HepG2 (cell line): ENCODE measurements around the gene HES3. TPM values are rescaled to one million over a fixed set of nuclear protein-coding genes. Genes with fewer than 3 reads are reported as not detected.

Experiments used
- ASH2L ChIP-seq: fragments of 300-600, 200-600 bp; sonication (generic); IDR thresholded peaks from 2 replicates; pipeline ENCODE4 v1.7.0; 2017; ENCODE audit warnings: low read depth, mild to moderate bottlenecking, moderate library complexity, mixed read lengths, low read length; ENCODE audit not compliant: insufficient read length
- ATF5 ChIP-seq: sonication (generic); formaldehyde crosslinking; IDR thresholded peaks from 2 replicates; pipeline ENCODE4 v1.4.0; 2020; ENCODE audit warnings: mild to moderate bottlenecking, low read depth, missing genetic modification reagents
- CEBPZ ChIP-seq: IDR thresholded peaks from 2 replicates; pipeline ENCODE4 v1.6.1; 2012; ENCODE audit warnings: low read length, improper control_type of control experiment
- CERS6 ChIP-seq: sonication (generic); formaldehyde crosslinking; IDR thresholded peaks from 2 replicates; pipeline ENCODE4 v1.5.0; 2020; ENCODE audit warnings: missing genetic modification reagents
- CHCHD3 ChIP-seq: sonication (generic); formaldehyde crosslinking; IDR thresholded peaks from 2 replicates; pipeline ENCODE4 v1.8.0; 2022; ENCODE audit warnings: mild to moderate bottlenecking, missing genetic modification reagents, moderate library complexity
- MBNL3 ChIP-seq: fragments of 250-450 bp; sonication (Bioruptor Pico); conservative IDR thresholded peaks from 2 replicates; pipeline ENCODE4 v1.8.0; 2022; ENCODE audit warnings: mild to moderate bottlenecking, inconsistent platforms
- MTA1 ChIP-seq: sonication (generic); formaldehyde crosslinking; IDR thresholded peaks from 2 replicates; pipeline ENCODE4 v1.4.0; 2020; ENCODE audit warnings: missing genetic modification reagents, mild to moderate bottlenecking, borderline replicate concordance
- RBM22 ChIP-seq: fragments of 200-400 bp; formaldehyde crosslinking; optimal IDR thresholded peaks from 2 replicates; pipeline ENCODE3; 2017; ENCODE audit warnings: mild to moderate bottlenecking, low read length, moderate library complexity
- RFX1 ChIP-seq: fragments of 450-650 bp; IDR thresholded peaks from 2 replicates; pipeline ENCODE4 v1.6.1; 2017
- ZBTB4 ChIP-seq: sonication (generic); formaldehyde crosslinking; IDR thresholded peaks from 2 replicates; pipeline ENCODE4 v1.4.0; 2020; ENCODE audit warnings: missing genetic modification reagents, mild to moderate bottlenecking, borderline replicate concordance
- ZNF138 ChIP-seq: sonication (generic); formaldehyde crosslinking; IDR thresholded peaks from 2 replicates; pipeline ENCODE4 v1.5.0; 2020; ENCODE audit warnings: mild to moderate bottlenecking, low read depth, missing genetic modification reagents
- ZNF160 ChIP-seq: sonication (generic); formaldehyde crosslinking; IDR thresholded peaks from 2 replicates; pipeline ENCODE4 v1.8.0; 2022; ENCODE audit warnings: mild to moderate bottlenecking, inconsistent platforms, missing genetic modification reagents
- ZNF180 ChIP-seq: sonication (generic); formaldehyde crosslinking; IDR thresholded peaks from 2 replicates; pipeline ENCODE4 v1.4.0; 2020; ENCODE audit warnings: low read depth, missing genetic modification reagents, borderline replicate concordance
- ZNF282 ChIP-seq: fragments of 450-650 bp; IDR thresholded peaks from 2 replicates; pipeline ENCODE4 v1.6.1; 2018; ENCODE audit not compliant: partially characterized antibody
- ZNF556 ChIP-seq: sonication (generic); formaldehyde crosslinking; IDR thresholded peaks from 2 replicates; pipeline ENCODE4 v1.4.0; 2020; ENCODE audit warnings: mild to moderate bottlenecking, missing genetic modification reagents, borderline replicate concordance
- ZNF652 ChIP-seq: IDR thresholded peaks from 2 replicates; pipeline ENCODE4 v1.6.1; 2016; ENCODE audit warnings: low read depth, borderline replicate concordance
- polyA plus RNA-seq, 8 experiments: library from polyadenylated mRNA; depleted of rRNA in 3 of 8; stranded (reverse) in 7 of 8; unstranded in 1 of 8; fragments of >200 nt; fragmentation: Illumina TruSeq in 4 of 8; extraction: Trizol in 4 of 8; gene quantifications; 2 replicates each; pipeline versions ENCODE4 v1.2.1 to v1.2.3, GENCODE V29; 2011 to 2016; ENCODE audit warnings: low read depth in 4 of 8, missing spikeins in 1 of 8, mixed read lengths in 1 of 8; ENCODE audit not compliant: insufficient read depth in 1 of 8
- total RNA-seq, 5 experiments: library from RNA; depleted of rRNA; stranded (reverse); fragments of >200 nt; fragmentation: Illumina TruSeq; extraction: Trizol; gene quantifications; 2 replicates each; pipeline ENCODE4 v1.2.3, GENCODE V29; 2016; ENCODE audit warnings: low read depth in 1 of 5
- TF ChIP-seq, protein P1 (sequence below): sonication (generic); formaldehyde crosslinking; IDR thresholded peaks from 2 replicates; pipeline ENCODE4 v1.4.0; 2020; ENCODE audit warnings: missing genetic modification reagents, borderline replicate concordance

Gene HES3
- total and polyA plus RNA-seq, 2 of the 13 experiments (the other 11 are each of a cell fraction or from before 2014, with no cell fraction given), result not detected

DNA sequence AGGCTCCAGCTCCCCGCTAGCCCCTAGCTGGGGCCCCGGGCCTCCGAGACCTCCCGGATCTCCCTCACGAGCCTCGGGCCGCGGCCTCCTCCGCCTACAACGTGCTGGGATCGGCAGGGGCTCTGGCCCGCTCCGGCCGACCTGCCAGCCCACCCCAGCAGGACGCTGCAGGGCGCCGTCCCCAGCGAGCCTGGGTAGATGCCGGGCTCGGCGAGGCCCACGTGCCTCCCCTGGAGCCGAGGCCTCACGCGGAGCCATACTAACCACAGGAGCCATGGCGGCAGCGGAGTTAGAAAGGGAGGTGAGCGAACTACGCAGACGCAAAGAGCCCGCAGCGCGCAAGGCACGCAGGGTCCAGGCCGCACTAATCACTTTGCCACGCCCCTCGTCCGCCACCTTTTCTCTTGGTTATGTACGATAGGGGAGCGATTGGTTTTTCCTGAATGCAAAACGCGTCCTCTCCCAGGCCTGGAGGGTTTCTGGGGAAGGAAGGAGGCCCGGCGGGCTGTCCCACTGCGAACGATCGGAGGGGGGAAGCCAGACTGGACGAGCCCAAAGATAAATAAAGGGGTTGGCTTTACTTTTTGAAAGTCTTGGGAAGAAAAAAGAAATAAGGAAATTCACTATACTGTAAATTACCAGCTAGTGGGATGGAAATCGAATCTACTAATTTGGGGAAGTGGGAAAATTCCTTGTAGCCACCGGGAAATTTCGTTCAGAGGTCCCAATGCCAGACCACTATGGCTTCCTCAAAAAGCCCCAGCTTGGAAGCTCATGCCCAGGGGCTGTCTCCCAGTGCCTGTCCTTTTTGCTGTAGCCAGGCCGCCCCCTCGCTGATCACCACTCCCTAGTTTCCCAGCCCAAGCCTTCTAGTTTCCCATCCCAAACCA lies 44.4 kb upstream of the HES3 start, which contains the start of gene RPL22 (continued):
- TF ChIP-seq, protein P1, sequence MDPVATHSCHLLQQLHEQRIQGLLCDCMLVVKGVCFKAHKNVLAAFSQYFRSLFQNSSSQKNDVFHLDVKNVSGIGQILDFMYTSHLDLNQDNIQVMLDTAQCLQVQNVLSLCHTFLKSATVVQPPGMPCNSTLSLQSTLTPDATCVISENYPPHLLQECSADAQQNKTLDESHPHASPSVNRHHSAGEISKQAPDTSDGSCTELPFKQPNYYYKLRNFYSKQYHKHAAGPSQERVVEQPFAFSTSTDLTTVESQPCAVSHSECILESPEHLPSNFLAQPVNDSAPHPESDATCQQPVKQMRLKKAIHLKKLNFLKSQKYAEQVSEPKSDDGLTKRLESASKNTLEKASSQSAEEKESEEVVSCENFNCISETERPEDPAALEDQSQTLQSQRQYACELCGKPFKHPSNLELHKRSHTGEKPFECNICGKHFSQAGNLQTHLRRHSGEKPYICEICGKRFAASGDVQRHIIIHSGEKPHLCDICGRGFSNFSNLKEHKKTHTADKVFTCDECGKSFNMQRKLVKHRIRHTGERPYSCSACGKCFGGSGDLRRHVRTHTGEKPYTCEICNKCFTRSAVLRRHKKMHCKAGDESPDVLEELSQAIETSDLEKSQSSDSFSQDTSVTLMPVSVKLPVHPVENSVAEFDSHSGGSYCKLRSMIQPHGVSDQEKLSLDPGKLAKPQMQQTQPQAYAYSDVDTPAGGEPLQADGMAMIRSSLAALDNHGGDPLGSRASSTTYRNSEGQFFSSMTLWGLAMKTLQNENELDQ (CRISPR knock-in tag), result 0 out of 2 replicates have a peak, but pooled peaks have one; percentile 34
- TF ChIP-seq ZNF180 (CRISPR knock-in tag) (no peak), CHCHD3 (CRISPR knock-in tag) (no peak), ZNF160 (CRISPR knock-in tag) (peak; percentile 74; the same call in 1 of the 2 replicates), RFX1 (no peak), ZNF282 (no peak), CERS6 (CRISPR knock-in tag) (no peak), MTA1 (CRISPR knock-in tag) (peak; percentile 78; the same call in 1 of the 2 replicates), ZNF652 (CRISPR knock-in tag) (no peak), ZNF556 (peak; percentile 86; the same call in 1 of the 2 replicates), ZNF138 (CRISPR knock-in tag) (peak; percentile 85; the same call in 1 of the 2 replicates), ASH2L (peak; percentile 95), ATF5 (peak; percentile 45; the same call in 1 of the 2 replicates), ZBTB4 (CRISPR knock-in tag) (no peak), RBM22 (peak; percentile 52), MBNL3 (CRISPR knock-in tag) (no peak), CEBPZ (no peak)
